KMS-11 (cell line): ENCODE measurements around the gene SLC2A9.

Source experiments
- H2AFZ ChIP-seq: fragments of 200-600 bp; sonication (generic); 2 replicates; pipeline ENCODE4 v1.6.1; 2016; ENCODE audit warnings: antibody characterized with exemption, mixed run types, low read depth
- H3K27ac ChIP-seq: fragments of 200-600 bp; sonication (generic); 2 replicates; pipeline ENCODE4 v1.6.1; 2016; ENCODE audit warnings: mild to moderate bottlenecking, mixed run types
- H3K27me3 ChIP-seq: fragments of 200-600 bp; sonication (generic); 2 replicates; pipeline ENCODE4 v1.6.1; 2017; ENCODE audit warnings: mild to moderate bottlenecking, low read depth, mixed run types, moderate library complexity; ENCODE audit not compliant: insufficient read depth
- H3K36me3 ChIP-seq: fragments of 200-600 bp; sonication (generic); 2 replicates; pipeline ENCODE4 v1.6.1; 2017; ENCODE audit warnings: mild to moderate bottlenecking, mixed run types; ENCODE audit not compliant: insufficient read depth
- H3K4me1 ChIP-seq: fragments of 200-600 bp; sonication (generic); 2 replicates; pipeline ENCODE4 v1.6.1; 2016; ENCODE audit warnings: mild to moderate bottlenecking, low read depth, mixed run types; ENCODE audit not compliant: poor library complexity, severe bottlenecking
- H3K4me2 ChIP-seq: fragments of 200-600 bp; sonication (generic); 2 replicates; pipeline ENCODE4 v1.7.0; 2016; ENCODE audit warnings: mild to moderate bottlenecking, mixed run types
- H3K4me3 ChIP-seq: fragments of 200-600 bp; sonication (generic); IDR thresholded peaks from 2 replicates; pipeline ENCODE4 v1.6.1; 2017; ENCODE audit warnings: low read depth, low read length, mixed read lengths; ENCODE audit not compliant: insufficient read depth
- H3K79me2 ChIP-seq: fragments of 200-600 bp; sonication (generic); 2 replicates; pipeline ENCODE4 v1.6.1; 2016; ENCODE audit warnings: low read depth, mixed run types; ENCODE audit not compliant: insufficient read depth
- H3K9ac ChIP-seq: fragments of 200-600 bp; sonication (generic); 2 replicates; pipeline ENCODE4 v1.6.1; 2016; ENCODE audit warnings: mild to moderate bottlenecking, mixed run types
- H4K20me1 ChIP-seq: fragments of 200-600 bp; sonication (generic); 2 replicates; pipeline ENCODE4 v1.6.1; 2016; ENCODE audit warnings: mild to moderate bottlenecking, mixed run types; ENCODE audit not compliant: insufficient read depth
- TF ChIP-seq, protein P1 (sequence below): fragments of 200-600 bp; sonication (generic); conservative IDR thresholded peaks from 2 replicates; pipeline ENCODE4 v1.6.1; 2017; ENCODE audit warnings: low read depth, mild to moderate bottlenecking, antibody characterized with exemption, low read length, moderate library complexity, mixed read lengths

SLC2A9 gene

DNA sequence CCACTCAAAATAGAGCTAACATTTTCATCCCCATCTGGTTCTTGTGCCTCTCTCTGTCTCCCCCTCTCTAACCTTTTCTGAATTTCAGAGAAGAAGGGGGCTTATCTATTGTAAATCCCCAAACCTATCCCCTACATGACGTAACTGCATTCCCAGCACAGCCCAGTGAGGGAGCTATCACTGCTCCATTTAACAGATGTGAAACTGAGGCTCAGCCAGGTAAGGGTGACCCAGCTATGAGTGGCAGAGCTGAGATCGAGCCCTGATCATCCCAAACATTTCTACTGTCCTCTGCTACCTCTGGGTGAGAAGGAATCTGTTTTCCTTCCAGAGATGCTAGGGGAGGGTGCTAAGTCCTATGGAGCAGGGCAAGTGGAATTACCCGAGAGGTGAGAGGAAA is 107.5 kb downstream of the SLC2A9 start:
- Histone ChIP-seq H3K27ac (no peak overlapping the region), H3K9ac (no peak overlapping the region), H2AFZ (no peak overlapping the region), H3K79me2 (no peaks in the 10 kb centered on the region), H3K4me3 (no peak overlapping the region), H3K4me1 (no peaks in the 10 kb centered on the region), H3K27me3 (no peaks in the 10 kb centered on the region), H3K36me3 (no peaks in the 10 kb centered on the region), H3K4me2 (no peak overlapping the region), H4K20me1 (no peaks in the 10 kb centered on the region)
- TF ChIP-seq, protein P1, sequence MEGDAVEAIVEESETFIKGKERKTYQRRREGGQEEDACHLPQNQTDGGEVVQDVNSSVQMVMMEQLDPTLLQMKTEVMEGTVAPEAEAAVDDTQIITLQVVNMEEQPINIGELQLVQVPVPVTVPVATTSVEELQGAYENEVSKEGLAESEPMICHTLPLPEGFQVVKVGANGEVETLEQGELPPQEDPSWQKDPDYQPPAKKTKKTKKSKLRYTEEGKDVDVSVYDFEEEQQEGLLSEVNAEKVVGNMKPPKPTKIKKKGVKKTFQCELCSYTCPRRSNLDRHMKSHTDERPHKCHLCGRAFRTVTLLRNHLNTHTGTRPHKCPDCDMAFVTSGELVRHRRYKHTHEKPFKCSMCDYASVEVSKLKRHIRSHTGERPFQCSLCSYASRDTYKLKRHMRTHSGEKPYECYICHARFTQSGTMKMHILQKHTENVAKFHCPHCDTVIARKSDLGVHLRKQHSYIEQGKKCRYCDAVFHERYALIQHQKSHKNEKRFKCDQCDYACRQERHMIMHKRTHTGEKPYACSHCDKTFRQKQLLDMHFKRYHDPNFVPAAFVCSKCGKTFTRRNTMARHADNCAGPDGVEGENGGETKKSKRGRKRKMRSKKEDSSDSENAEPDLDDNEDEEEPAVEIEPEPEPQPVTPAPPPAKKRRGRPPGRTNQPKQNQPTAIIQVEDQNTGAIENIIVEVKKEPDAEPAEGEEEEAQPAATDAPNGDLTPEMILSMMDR, result no peak

DNA sequence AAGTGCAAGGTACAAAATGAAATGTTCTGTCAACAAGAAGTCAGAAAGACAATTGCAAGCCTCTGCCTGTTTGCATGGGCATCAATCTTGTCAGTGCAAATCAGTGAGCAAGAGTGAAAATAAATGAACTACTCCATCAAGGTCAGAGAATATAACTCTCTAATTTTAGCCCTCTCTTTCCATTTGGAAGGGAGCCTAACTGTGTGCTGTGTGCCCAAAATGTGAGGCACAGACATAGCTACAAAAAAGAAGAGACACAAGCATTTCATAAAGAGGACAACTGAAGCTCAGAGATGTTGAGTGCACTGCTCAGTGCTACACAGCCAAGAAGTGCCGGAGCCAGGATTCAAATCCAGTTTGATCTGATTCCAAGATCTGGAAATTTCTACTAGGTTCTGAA is 114.3 kb downstream of the SLC2A9 start:
- Histone ChIP-seq H3K27ac (no peak overlapping the region), H4K20me1 (no peaks in the 10 kb centered on the region), H2AFZ (no peak overlapping the region), H3K36me3 (no peaks in the 10 kb centered on the region), H3K4me1 (no peaks in the 10 kb centered on the region), H3K27me3 (no peaks in the 10 kb centered on the region), H3K79me2 (no peaks in the 10 kb centered on the region), H3K4me3 (no peak overlapping the region), H3K9ac (no peak overlapping the region), H3K4me2 (no peak overlapping the region)
- TF ChIP-seq, protein P1, result no peak

DNA sequence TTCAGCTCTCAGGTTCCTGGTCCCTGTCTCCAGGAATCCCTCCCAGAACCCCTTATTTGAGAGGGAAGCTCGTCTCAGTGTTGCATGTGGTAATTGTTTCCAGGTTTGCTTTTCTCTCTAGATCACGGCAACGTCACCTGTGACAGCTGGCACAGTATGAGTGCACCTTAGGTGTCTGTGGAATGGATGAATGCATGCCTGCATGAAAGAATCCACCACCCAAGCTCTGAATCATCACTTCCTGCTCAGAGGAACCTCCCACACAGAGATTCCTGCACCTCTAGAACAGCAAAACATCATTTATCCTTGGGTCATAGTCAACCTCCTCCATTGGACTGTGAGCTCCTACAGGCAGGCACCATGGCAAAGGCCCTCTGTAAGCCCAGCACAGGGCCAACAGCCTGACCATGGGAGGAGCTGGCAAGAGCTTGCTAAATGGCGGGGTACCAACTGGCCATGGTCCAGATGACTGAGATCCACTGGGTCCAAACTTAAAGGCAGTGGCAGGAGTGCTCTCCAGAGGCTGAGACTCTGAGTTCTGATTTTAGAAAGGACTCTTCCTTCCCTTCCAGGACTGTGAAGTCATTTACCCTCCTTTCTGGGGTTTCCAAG is 116.2 kb downstream of the SLC2A9 start:
- H3K27me3 ChIP-seq, result no peaks in the 10 kb centered on the region
- no peak overlapping the region for H3K27ac ChIP-seq
- TF ChIP-seq, protein P1, result no peak
- no peaks in the 10 kb centered on the region for H3K36me3 ChIP-seq
- no peak overlapping the region for H3K4me3 ChIP-seq
- H3K9ac ChIP-seq, result no peak overlapping the region
- H3K4me1 ChIP-seq, result no peaks in the 10 kb centered on the region
- no peaks in the 10 kb centered on the region for H4K20me1 ChIP-seq
- H2AFZ ChIP-seq, result no peak overlapping the region
- H3K79me2 ChIP-seq, result no peaks in the 10 kb centered on the region
- no peak overlapping the region for H3K4me2 ChIP-seq

DNA sequence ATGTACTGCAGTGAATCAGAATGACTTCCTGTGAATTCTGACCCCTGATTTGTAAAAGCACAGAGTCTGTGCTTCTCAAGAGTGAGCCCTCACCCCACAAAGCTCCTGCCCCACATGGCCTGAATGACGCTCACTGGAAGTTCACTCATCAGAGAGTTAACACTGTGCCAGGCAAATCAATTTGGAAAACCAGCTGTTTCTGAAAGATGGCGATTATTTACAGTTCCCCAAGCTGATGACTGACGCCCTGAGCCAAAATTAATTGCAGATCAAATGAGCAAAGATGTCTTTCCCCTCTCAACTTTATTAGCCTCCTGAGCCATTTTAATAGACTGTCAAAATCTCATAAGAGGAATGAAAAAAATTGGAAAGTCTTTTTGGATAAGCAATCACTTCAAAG is 118.0 kb downstream of the SLC2A9 start:
- Histone ChIP-seq H3K4me3 (no peak overlapping the region), H3K36me3 (no peaks in the 10 kb centered on the region), H3K4me2 (no peak overlapping the region), H2AFZ (no peak overlapping the region), H3K27ac (no peak overlapping the region), H3K9ac (no peak overlapping the region), H4K20me1 (no peaks in the 10 kb centered on the region), H3K79me2 (no peaks in the 10 kb centered on the region), H3K4me1 (no peaks in the 10 kb centered on the region), H3K27me3 (no peaks in the 10 kb centered on the region)
- TF ChIP-seq, protein P1, result no peak
